ENCODE results near the gene SLCO2A1.
A peak's percentile ranks its signal among the peaks of the same experiment; 100 is the strongest.

Gene SLCO2A1

DNA sequence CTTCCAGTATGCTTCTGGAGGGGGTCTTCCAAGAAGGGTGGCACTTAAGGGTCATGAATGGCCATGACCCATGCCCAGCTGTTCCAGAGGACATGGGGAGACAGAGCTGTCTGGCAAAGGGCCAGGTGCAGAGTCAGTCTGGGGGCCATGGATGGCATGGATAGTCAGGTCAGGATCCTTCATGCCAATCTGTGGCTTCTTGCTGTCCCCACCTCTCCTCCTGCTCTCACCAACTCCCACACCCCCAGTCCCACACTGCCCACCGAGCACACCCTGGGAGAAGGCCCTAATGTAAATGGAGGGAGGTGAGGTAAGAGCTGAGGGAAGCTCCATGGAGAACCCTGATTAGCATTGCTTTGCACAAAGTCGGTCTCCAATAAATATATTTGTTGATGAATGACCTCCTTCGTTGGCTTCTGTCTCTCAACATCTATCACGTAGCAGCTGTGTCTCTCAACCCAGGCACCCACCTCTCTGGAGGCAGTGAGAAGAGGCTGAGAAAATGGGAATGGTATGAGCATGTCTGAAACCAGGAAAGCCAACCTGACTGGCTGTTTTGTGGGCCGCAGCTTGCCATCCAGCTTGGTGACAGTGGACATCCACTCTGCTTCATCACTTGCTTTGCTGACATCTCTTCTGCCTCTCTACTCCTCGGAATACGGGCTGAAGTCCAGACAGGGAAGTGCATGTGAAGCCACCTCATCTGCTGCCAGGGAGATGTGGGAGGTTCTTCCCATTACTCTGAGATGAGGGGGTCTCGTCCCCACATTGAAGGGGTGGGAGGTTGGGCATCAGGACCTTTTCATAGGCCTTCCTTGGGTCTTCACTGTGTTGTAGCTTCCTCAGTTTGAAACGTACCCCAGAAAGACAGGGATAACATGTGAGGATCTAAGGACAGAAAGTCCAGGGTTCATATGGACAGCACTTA lies 96.4 kb downstream of the SLCO2A1 start:
- Histone ChIP-seq H3K27ac (ENCODE audit: low read length) (no peak overlapping the region), H3K4me3 (ENCODE audit: low read length) (no peak overlapping the region), H3K27me3 (ENCODE audit: control insufficient read depth, insufficient read depth, low read length) (no peaks in the 10 kb centered on the region), H3K9me3 (ENCODE audit: control insufficient read depth, insufficient read depth, low read length) (no peaks in the 10 kb centered on the region), H3K4me1 (ENCODE audit: control insufficient read depth, insufficient read depth, low read length) (no peaks in the 10 kb centered on the region), H3K36me3 (ENCODE audit: control insufficient read depth, insufficient read depth, low read length) (no peaks in the 10 kb centered on the region)
- WGBS (ENCODE audit: insufficient coverage, insufficient read length): no CpG with 5 or more reads among the region's 9 CpGs
- no peak for DNase-seq (ENCODE audit: low read depth, low spot score)

DNA sequence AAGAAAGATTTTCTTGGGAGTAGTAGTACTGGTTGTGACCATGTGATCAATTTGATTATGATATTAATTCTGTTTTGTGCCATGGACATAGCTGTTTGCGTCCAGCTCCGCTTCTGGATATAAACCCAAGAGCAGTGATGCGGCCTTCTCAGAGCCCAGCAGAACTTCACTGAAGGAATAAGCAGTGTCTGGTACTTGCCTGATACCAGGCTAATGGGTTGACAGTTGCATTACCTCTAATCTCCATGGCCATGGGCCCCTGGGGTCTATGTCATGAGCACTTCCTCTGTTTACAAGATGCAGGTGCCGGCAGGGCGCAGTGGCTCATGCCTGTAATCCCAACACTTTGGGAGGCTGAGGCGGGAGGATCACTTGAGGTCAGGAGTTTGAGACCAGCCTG lies 97.7 kb downstream of the SLCO2A1 start:
- Histone ChIP-seq H3K9me3 (ENCODE audit: control insufficient read depth, insufficient read depth, low read length) (no peaks in the 10 kb centered on the region), H3K4me1 (ENCODE audit: control insufficient read depth, insufficient read depth, low read length) (no peaks in the 10 kb centered on the region), H3K27me3 (ENCODE audit: control insufficient read depth, insufficient read depth, low read length) (no peaks in the 10 kb centered on the region; the same call in 1 of the 2 replicates), H3K4me3 (ENCODE audit: low read length) (no peak overlapping the region), H3K27ac (ENCODE audit: low read length) (no peak overlapping the region), H3K36me3 (ENCODE audit: control insufficient read depth, insufficient read depth, low read length) (no peaks in the 10 kb centered on the region)
- no CpG with 5 or more reads among the region's 6 CpGs for WGBS (ENCODE audit: insufficient coverage, insufficient read length)
- no peak for DNase-seq (ENCODE audit: low read depth, low spot score)

GRCh38 chr3:133931084-133931483 lies 98.6 kb downstream of the SLCO2A1 start:
- no peak for DNase-seq (ENCODE audit: low read depth, low spot score)
- H3K9me3 ChIP-seq (ENCODE audit: control insufficient read depth, insufficient read depth, low read length): no peaks in the 10 kb centered on the region
- no peak overlapping the region for H3K4me3 ChIP-seq (ENCODE audit: low read length)
- no peaks in the 10 kb centered on the region for H3K36me3 ChIP-seq (ENCODE audit: control insufficient read depth, insufficient read depth, low read length)
- H3K4me1 ChIP-seq (ENCODE audit: control insufficient read depth, insufficient read depth, low read length): no peaks in the 10 kb centered on the region
- H3K27me3 ChIP-seq (ENCODE audit: control insufficient read depth, insufficient read depth, low read length): no peaks in the 10 kb centered on the region; the same call in 1 of the 2 replicates
- WGBS (ENCODE audit: insufficient coverage, insufficient read length): no CpG with 5 or more reads among the region's 8 CpGs
- no peak overlapping the region for H3K27ac ChIP-seq (ENCODE audit: low read length)

DNA sequence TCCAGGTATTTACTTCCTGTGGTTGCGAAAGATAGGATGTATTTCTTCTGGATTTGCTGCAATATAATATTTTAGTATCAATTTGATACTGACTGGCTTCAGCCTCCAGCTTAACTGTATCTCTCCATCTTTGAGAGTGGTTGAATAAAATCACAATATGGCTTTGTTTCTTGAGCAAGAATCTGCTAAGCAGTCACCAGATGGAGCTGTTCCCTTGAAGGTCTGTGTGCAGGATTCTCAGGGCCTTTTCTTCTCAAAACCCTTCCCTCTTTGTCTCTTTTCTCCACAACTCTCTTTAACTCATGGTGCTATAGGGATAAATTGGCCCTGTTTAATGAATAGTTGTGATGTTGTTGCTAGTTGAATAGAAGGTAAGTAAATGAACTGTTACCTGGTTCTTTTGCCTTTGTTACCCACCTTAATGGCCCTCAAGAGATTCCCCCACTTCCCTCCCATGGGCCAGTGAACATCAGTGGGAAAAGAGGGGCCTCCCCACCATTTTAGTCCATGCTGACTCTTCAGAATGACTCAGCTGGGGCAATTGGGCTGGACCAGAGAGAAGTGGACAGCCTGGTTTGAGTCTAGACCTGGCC lies 99.3 kb downstream of the SLCO2A1 start:
- Histone ChIP-seq H3K4me1 (ENCODE audit: control insufficient read depth, insufficient read depth, low read length) (no peaks in the 10 kb centered on the region), H3K27me3 (ENCODE audit: control insufficient read depth, insufficient read depth, low read length) (no peaks in the 10 kb centered on the region; the same call in 1 of the 2 replicates), H3K4me3 (ENCODE audit: low read length) (no peak overlapping the region), H3K9me3 (ENCODE audit: control insufficient read depth, insufficient read depth, low read length) (no peaks in the 10 kb centered on the region), H3K27ac (ENCODE audit: low read length) (no peak overlapping the region), H3K36me3 (ENCODE audit: control insufficient read depth, insufficient read depth, low read length) (no peaks in the 10 kb centered on the region)
- peak; percentile 37 for DNase-seq (ENCODE audit: low read depth, low spot score)
- no CpG with 5 or more reads among the region's 1 CpG for WGBS (ENCODE audit: insufficient coverage, insufficient read length)

- no peak overlapping the region for H3K27ac ChIP-seq (ENCODE audit: low read length)
- WGBS (ENCODE audit: insufficient coverage, insufficient read length): no CpG with 5 or more reads among the region's 14 CpGs
- no peak overlapping the region for H3K4me3 ChIP-seq (ENCODE audit: low read length)
- DNase-seq (ENCODE audit: low read depth, low spot score): no peak
- H3K9me3 ChIP-seq (ENCODE audit: control insufficient read depth, insufficient read depth, low read length): no peaks in the 10 kb centered on the region
- H3K27me3 ChIP-seq (ENCODE audit: control insufficient read depth, insufficient read depth, low read length): no peaks in the 10 kb centered on the region; the same call in 1 of the 2 replicates
- H3K36me3 ChIP-seq (ENCODE audit: control insufficient read depth, insufficient read depth, low read length): no peaks in the 10 kb centered on the region
- no peaks in the 10 kb centered on the region for H3K4me1 ChIP-seq (ENCODE audit: control insufficient read depth, insufficient read depth, low read length)
Measured at GRCh38 chr3:133928903-133929607, 100.7 kb downstream of the SLCO2A1 start.

DNA sequence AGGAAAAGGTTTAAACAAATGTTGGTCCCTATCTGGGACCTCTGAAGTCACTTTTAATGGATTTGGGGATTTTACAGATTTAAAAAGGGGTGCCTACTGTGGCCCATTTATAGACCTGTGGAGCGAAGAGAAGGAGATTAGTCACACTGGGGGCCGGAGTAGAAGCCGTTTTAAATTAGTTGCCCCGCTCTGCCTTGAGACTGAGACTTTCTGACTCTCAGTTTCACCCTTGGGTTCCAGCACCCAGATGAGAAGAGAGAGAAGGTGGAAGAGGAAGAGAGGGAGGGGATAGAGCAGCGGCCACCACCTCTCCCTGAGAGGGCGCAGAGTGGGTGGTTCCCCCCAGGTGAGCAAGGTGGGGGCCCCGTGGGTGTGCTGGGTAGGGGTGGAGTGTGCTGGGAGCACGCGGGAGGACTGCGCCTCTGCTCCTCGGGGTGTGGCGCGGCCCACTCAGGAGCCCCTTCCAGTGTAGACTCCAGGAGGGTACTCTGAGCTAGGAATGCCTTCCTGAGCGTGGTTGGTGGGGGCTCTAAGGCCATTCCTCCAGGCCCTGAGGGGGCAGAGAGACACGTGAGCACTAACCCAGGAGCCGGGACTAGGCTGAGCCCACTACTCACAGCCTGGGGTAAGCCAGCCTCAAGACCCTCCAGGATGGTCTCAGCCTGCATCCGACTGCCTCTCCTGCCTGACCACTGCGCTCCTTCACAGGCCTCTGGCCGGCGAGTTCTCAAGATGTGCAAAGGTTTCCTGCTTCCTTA lies 101.4 kb downstream of the SLCO2A1 start:
- no peak overlapping the region for H3K4me3 ChIP-seq (ENCODE audit: low read length)

DNA sequence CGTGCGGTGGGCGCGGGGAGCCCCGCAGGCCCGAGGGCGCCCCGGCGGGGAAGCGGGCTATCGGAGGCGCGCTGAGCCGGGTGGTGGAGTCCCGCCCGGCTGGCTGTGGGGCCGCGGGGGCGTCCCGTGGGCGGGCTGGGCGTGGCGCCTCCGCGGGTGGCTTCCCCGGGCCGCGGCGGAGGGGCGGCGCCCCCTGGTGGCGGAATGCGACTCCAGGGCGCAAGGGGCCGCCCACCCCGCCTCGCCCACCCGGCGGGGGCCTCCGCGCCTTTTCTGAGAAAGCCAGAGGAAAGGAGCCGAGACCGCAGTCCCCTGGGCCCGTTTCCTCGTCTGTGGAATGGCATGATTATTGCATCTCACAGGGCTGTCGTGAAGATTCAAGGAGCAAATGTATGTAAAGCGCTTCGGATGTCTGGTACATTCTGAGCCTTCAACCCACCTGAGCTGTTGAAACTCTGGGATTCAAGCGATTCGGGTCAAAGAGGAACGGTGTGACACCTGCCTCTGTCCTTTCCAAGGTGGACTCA lies 102.1 kb downstream of the SLCO2A1 start:
- no CpG with 5 or more reads among the region's 51 CpGs for WGBS (ENCODE audit: insufficient coverage, insufficient read length)
- Histone ChIP-seq H3K27me3 (ENCODE audit: control insufficient read depth, insufficient read depth, low read length) (no peaks in the 10 kb centered on the region; the same call in 1 of the 2 replicates), H3K4me1 (ENCODE audit: control insufficient read depth, insufficient read depth, low read length) (no peaks in the 10 kb centered on the region), H3K27ac (ENCODE audit: low read length) (no peak overlapping the region), H3K4me3 (ENCODE audit: low read length) (peak overlapping the region; percentile 48; the same call in 1 of the 2 replicates), H3K9me3 (ENCODE audit: control insufficient read depth, insufficient read depth, low read length) (no peaks in the 10 kb centered on the region), H3K36me3 (ENCODE audit: control insufficient read depth, insufficient read depth, low read length) (no peaks in the 10 kb centered on the region)
- DNase-seq (ENCODE audit: low read depth, low spot score): no peak

More for the DNA sequence above, 101.4 kb downstream of the SLCO2A1 start:
- no peak overlapping the region for H3K27ac ChIP-seq (ENCODE audit: low read length)
- no peak for DNase-seq (ENCODE audit: low read depth, low spot score)
- H3K4me1 ChIP-seq (ENCODE audit: control insufficient read depth, insufficient read depth, low read length): no peaks in the 10 kb centered on the region
- H3K9me3 ChIP-seq (ENCODE audit: control insufficient read depth, insufficient read depth, low read length): no peaks in the 10 kb centered on the region
- no peaks in the 10 kb centered on the region; the same call in 1 of the 2 replicates for H3K27me3 ChIP-seq (ENCODE audit: control insufficient read depth, insufficient read depth, low read length)
- H3K36me3 ChIP-seq (ENCODE audit: control insufficient read depth, insufficient read depth, low read length): no peaks in the 10 kb centered on the region
- no CpG with 5 or more reads among the region's 20 CpGs for WGBS (ENCODE audit: insufficient coverage, insufficient read length)

GRCh38 chr3:133926736-133927539 lies 102.8 kb downstream of the SLCO2A1 start:
- H3K4me3 ChIP-seq (ENCODE audit: low read length): peak overlapping the region; percentile 48; the same call in 1 of the 2 replicates
- H3K9me3 ChIP-seq (ENCODE audit: control insufficient read depth, insufficient read depth, low read length): no peaks in the 10 kb centered on the region
- DNase-seq (ENCODE audit: low read depth, low spot score): no peak
- WGBS (ENCODE audit: insufficient coverage, insufficient read length): no CpG with 5 or more reads among the region's 34 CpGs
- no peak overlapping the region for H3K27ac ChIP-seq (ENCODE audit: low read length)
- no peaks in the 10 kb centered on the region for H3K36me3 ChIP-seq (ENCODE audit: control insufficient read depth, insufficient read depth, low read length)
- H3K27me3 ChIP-seq (ENCODE audit: control insufficient read depth, insufficient read depth, low read length): no peaks in the 10 kb centered on the region; the same call in 1 of the 2 replicates
- H3K4me1 ChIP-seq (ENCODE audit: control insufficient read depth, insufficient read depth, low read length): no peaks in the 10 kb centered on the region

DNA sequence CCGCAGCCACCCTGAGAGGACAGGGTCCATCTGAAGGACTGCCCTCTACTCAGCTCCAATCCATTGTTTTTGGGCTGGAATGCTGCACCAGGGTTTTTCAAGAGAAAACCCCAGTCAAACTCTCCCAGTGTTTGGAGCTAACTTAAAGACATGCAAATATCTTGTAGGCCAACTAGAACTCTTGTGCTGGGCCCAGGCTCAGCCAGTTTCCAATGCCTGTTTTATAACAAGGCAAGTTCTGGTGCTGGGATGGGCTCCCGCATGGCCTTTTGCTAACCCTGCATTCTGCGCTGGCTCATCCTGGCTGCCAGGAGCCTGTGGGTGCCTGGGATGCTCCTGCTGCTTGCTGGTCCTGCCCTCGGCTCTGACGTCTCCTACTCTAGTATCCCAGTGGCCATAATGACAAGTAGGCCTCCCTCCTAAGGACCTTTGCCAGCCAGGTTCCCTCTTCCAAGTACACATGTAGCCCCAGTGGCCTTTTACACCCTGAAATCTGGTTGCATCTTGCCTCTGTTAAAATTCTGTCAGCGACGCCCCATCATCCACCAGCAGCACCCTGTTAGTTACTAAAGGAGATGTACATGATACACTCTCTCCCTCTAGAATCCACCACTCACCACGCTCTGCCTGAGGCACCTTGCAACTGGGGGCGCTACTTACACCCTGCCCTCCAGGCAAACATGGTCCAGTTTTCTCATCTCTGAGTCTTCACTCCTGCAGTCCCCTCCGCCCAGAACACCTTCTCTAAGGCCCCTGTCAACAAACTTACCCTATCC lies 103.6 kb downstream of the SLCO2A1 start:
- no peaks in the 10 kb centered on the region for H3K4me1 ChIP-seq (ENCODE audit: control insufficient read depth, insufficient read depth, low read length)
- no peaks in the 10 kb centered on the region for H3K9me3 ChIP-seq (ENCODE audit: control insufficient read depth, insufficient read depth, low read length)
- no peak overlapping the region for H3K27ac ChIP-seq (ENCODE audit: low read length)
- no peak for DNase-seq (ENCODE audit: low read depth, low spot score)
- WGBS (ENCODE audit: insufficient coverage, insufficient read length): no CpG with 5 or more reads among the region's 10 CpGs
- no peaks in the 10 kb centered on the region; the same call in 1 of the 2 replicates for H3K27me3 ChIP-seq (ENCODE audit: control insufficient read depth, insufficient read depth, low read length)
- H3K4me3 ChIP-seq (ENCODE audit: low read length): no peak overlapping the region
- no peaks in the 10 kb centered on the region for H3K36me3 ChIP-seq (ENCODE audit: control insufficient read depth, insufficient read depth, low read length)

All from iPS DF 6.9 (cell line).